ENCODE results near the gene RAPGEF1.

Gene RAPGEF1

GRCh38 chr9:131601683-131602181 lies 138.1 kb downstream of the RAPGEF1 start:
- no peak for DNase-seq

GRCh38 chr9:131598121-131598520 lies 141.8 kb downstream of the RAPGEF1 start:
- no peak for DNase-seq

- no peak for DNase-seq
Observed at GRCh38 chr9:131597246-131597645, 142.6 kb downstream of the RAPGEF1 start.

GRCh38 chr9:131596430-131596743 lies 143.5 kb downstream of the RAPGEF1 start:
- no peak for DNase-seq

GRCh38 chr9:131595696-131596429 lies 144.0 kb downstream of the RAPGEF1 start:
- DNase-seq = no peak

- no peak for DNase-seq
Observed at GRCh38 chr9:131594906-131595665, 144.8 kb downstream of the RAPGEF1 start.

GRCh38 chr9:131593936-131594665 lies 145.8 kb downstream of the RAPGEF1 start:
- DNase-seq = no peak

GRCh38 chr9:131593091-131593820 lies 146.6 kb downstream of the RAPGEF1 start:
- no peak for DNase-seq

- DNase-seq = no peak
Observed at GRCh38 chr9:131591845-131592208, 148.0 kb downstream of the RAPGEF1 start.

- DNase-seq = no peak
Observed at GRCh38 chr9:131590907-131591844, 148.7 kb downstream of the RAPGEF1 start.

GRCh38 chr9:131590449-131590848 lies 149.4 kb downstream of the RAPGEF1 start:
- DNase-seq = no peak

- DNase-seq = no peak
Observed at GRCh38 chr9:131589993-131590392, 149.9 kb downstream of the RAPGEF1 start.

- no peak for DNase-seq
Observed at GRCh38 chr9:131589124-131589711, 150.7 kb downstream of the RAPGEF1 start.

GRCh38 chr9:131588396-131588795 lies 151.5 kb downstream of the RAPGEF1 start:
- no peak for DNase-seq

- no peak for DNase-seq
Observed at GRCh38 chr9:131587906-131588305, 152.0 kb downstream of the RAPGEF1 start.

GRCh38 chr9:131587331-131587730 lies 152.5 kb downstream of the RAPGEF1 start:
- no peak for DNase-seq

GRCh38 chr9:131585375-131585774 lies 154.5 kb downstream of the RAPGEF1 start:
- DNase-seq = no peak

GRCh38 chr9:131584858-131585257 lies 155.0 kb downstream of the RAPGEF1 start:
- no peak for DNase-seq

GRCh38 chr9:131583836-131584555 lies 155.9 kb downstream of the RAPGEF1 start:
- no peak for DNase-seq

- no peak for DNase-seq
Observed at GRCh38 chr9:131583337-131583645, 156.6 kb downstream of the RAPGEF1 start.
